GM12865 (cell line): Measurements from ENCODE around the gene PNLIPRP1.

Experiments used
- DNase-seq: peaks from one replicate; pipeline ENCODE4 v3.0.0; 2010; ENCODE audit warnings: low read depth
- H3K4me3 ChIP-seq: 2 replicates; pipeline ENCODE4 v1.5.1; 2011; ENCODE audit warnings: mild to moderate bottlenecking, low read depth, low read length, control low read depth
- CTCF ChIP-seq: IDR thresholded peaks from 2 replicates; pipeline ENCODE4 v1.5.1; 2011; ENCODE audit warnings: low read length, control low read depth, low read depth, inconsistent platforms; ENCODE audit not compliant: insufficient read depth; ENCODE audit errors: missing control alignments

Gene PNLIPRP1

GRCh38 chr10:116587878-116588591, 2.7 kb upstream of the PNLIPRP1 start:
- no peak overlapping the region for H3K4me3 ChIP-seq
- no peak for TF ChIP-seq CTCF
- DNase-seq, result no peak

- H3K4me3 ChIP-seq, result no peak overlapping the region
- DNase-seq, result no peak
- TF ChIP-seq CTCF, result no peak
Measured at GRCh38 chr10:116588995-116589394, 1.8 kb upstream of the PNLIPRP1 start.

- H3K4me3 ChIP-seq, result no peak overlapping the region
- TF ChIP-seq CTCF, result no peak
- no peak for DNase-seq
Measured at GRCh38 chr10:116589926-116590325, 833 bp upstream of the PNLIPRP1 start.

- no peak for DNase-seq
- no peak overlapping the region for H3K4me3 ChIP-seq
- no peak for TF ChIP-seq CTCF
Measured at GRCh38 chr10:116593139-116593740, 2.5 kb downstream of the PNLIPRP1 start.

GRCh38 chr10:116594525-116595035, 3.8 kb downstream of the PNLIPRP1 start:
- no peak for DNase-seq
- no peak overlapping the region for H3K4me3 ChIP-seq
- TF ChIP-seq CTCF, result no peak

GRCh38 chr10:116596062-116596461, 5.3 kb downstream of the PNLIPRP1 start:
- TF ChIP-seq CTCF, result no peak
- no peak overlapping the region for H3K4me3 ChIP-seq
- no peak for DNase-seq
